Measurements from ENCODE around the gene YJEFN3.

The YJEFN3 gene

DNA sequence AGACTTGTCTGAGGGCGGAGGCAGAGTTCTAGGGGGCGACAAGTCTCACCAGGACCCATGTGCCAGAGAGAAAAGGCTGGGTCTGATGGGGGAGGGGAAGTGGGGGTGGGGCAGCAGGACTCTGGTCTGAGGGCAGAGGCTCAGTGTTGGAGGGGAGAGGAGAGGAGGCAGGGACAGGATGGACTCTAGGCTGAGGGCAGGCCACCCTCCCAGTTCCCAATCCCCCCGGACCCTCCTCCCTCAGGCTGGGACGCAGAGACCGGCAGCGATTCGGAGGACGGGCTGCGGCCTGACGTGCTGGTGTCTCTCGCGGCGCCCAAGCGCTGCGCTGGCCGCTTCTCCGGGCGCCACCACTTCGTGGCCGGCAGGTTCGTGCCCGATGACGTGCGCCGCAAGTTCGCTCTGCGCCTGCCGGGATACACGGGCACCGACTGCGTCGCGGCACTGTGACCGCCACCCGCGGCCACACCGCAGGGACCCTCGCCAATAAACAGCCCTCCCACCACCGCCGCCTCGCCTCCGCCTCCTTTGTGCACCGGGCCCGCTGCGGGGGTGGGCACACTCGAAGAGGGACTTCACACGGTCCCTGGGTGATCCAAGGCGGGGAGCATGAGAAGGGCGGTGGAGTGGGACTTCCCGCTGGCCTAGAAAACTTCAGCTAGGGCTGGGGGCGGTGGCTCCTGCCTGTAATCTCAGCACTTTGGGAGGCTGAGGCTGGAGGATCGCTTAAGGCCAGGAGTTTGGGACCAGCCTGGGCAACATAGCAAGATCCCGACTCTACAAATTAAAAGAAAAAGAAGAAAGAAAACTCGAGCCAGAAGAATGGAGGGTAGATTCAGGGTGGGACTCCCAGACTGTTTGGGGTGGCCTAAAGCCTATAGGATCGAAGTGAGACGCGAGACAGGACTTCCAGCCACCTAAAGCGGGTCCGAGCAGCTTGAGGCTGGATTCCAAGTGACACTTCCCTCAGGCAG lies 8.7 kb downstream of the YJEFN3 start:
- DNase-seq (ENCODE audit: low read depth in 3 of 3, low spot score in 1 of 3) = no peak

GRCh38 chr19:19538061-19538784 lies 9.5 kb downstream of the YJEFN3 start, which contains the start of gene CILP2:
Gene CILP2 (plus strand): TSS chr19:19538265. CDS start chr19:19538350, 85 bp downstream.
- no peak for DNase-seq (ENCODE audit: low read depth in 3 of 3, low spot score in 1 of 3)

GRCh38 chr19:19538785-19539166 lies 10.1 kb downstream of the YJEFN3 start:
- DNase-seq (ENCODE audit: low read depth in 3 of 3, low spot score in 1 of 3) = no peak

DNA sequence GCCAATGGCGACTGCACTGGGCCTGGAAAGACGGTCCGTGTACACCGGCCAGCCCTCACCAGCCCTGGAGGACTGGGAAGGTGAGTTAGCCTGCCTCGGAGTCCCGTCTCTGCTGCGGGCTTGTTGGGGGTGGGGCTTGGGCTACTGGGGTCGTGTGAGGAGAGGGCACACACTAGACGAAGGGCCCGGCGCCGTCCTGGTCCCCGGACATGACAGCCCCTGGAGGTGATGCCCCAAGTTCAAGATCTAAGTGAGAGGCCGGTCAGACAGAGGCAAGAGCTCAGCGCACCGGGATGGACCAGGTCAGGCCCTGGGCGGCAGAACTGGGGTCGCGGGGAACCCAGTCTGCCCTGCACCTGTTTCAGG lies 11.0 kb downstream of the YJEFN3 start:
- DNase-seq (ENCODE audit: low read depth in 3 of 3, low spot score in 1 of 3) = no peak

DNA sequence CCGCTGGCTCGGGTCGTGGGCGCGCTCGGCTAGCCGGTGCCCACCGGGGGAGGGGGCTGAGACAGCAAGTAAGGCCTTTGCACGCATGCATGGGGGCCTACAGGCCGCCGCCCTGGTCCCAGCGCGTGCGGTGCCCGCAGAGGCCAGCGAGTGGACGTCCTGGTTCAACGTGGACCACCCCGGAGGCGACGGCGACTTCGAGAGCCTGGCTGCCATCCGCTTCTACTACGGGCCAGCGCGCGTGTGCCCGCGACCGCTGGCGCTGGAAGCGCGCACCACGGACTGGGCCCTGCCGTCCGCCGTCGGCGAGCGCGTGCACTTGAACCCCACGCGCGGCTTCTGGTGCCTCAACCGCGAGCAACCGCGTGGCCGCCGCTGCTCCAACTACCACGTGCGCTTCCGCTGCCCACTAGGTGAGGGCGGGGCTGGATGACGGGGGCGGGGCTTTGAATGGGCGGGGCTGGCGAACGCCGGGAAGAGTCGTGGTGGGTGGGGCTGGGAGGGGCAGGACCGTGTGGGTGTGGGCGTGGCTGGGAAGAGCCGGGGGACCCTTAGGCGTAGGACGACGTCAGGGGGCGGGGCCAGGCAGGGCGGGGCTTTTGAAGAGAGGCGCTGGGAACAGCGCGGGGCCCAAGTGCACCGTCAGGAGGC lies 11.5 kb downstream of the YJEFN3 start:
- peak in 1 of 3 donors; percentile 59 for DNase-seq (ENCODE audit: low read depth in 3 of 3, low spot score in 1 of 3)

DNA sequence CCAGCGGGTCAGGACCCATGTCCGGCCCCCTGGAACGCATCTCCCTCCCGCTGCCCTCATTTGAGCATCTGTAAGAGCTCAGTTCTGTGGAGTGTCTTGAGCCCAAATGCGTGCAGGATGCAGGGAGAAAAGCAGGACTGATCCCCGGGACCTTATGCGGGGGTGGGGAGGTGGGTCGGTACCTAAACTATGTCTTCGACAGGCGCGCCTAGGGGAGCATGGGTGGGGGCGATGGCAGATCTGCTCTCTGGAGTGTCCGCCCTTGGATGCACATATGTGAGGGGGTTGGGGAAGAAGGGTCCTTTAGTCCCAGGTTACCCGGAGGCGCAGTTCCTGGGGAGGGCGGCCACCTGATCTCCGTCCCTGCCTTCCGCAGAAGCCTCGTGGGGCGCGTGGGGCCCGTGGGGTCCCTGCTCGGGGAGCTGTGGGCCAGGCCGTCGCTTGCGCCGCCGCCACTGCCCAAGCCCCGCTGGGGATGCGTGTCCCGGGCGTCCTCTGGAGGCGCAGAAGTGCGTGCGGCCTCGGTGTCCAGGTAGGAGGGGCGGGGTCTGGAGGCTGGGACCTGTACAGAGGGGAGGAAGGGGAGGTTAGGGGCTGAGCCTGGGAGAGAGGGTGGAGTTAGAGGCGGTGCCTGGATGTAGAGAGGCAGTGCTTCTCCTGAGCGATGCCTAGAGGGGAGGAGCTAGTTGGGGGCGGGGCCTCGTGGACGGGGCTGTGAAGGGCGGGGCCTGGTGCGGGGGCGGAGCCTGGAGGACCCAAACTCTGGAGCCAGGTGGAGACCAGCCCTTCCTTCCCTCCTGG lies 12.2 kb downstream of the YJEFN3 start:
- DNase-seq (ENCODE audit: low read depth in 3 of 3, low spot score in 1 of 3) = peak; percentile 29 to 72 (median 46)

DNA sequence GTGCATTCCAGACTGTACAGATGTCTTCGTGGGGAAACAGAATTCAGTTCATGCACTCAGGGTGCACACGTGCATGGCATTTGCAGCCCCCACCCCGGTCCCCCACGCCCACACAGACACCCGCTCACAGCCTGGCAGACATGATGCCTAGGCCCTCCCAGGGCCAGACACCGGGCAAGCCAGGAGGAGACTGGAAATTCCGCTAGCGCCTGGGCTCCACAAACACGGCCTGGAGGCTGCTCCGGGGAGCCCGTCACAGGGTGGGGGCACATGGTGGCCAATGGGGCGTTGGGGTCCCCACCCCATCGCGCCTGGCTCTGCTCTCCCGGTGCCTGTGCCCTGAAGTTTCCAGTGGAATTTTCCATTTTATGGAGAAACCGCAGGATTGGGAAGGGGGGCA lies 12.9 kb downstream of the YJEFN3 start:
- DNase-seq (ENCODE audit: low read depth in 3 of 3, low spot score in 1 of 3) = no peak

GRCh38 chr19:19542507-19542906 lies 13.8 kb downstream of the YJEFN3 start:
- no peak for DNase-seq (ENCODE audit: low read depth in 3 of 3, low spot score in 1 of 3)

GRCh38 chr19:19543101-19543500 lies 14.4 kb downstream of the YJEFN3 start:
- no peak for DNase-seq (ENCODE audit: low read depth in 3 of 3, low spot score in 1 of 3)

DNA sequence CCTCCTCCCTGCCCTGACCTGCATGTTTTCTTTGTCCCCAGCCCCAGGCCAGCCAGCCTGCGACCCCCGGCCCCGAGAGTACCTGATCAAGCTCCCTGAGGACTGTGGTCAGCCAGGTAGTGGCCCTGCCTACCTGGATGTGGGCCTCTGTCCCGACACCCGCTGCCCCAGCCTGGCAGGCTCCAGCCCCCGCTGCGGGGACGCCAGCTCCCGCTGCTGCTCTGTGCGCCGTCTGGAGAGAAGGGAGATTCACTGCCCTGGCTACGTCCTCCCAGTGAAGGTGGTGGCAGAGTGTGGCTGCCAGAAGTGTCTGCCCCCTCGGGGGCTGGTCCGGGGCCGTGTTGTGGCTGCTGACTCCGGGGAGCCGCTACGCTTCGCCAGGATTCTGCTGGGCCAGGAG lies 14.9 kb downstream of the YJEFN3 start:
- DNase-seq (ENCODE audit: low read depth in 3 of 3, low spot score in 1 of 3) = no peak

- no peak for DNase-seq (ENCODE audit: low read depth in 3 of 3, low spot score in 1 of 3)
Measured at GRCh38 chr19:19544257-19544953, 15.7 kb downstream of the YJEFN3 start.

GRCh38 chr19:19544954-19545591 lies 16.4 kb downstream of the YJEFN3 start:
- no peak for DNase-seq (ENCODE audit: low read depth in 3 of 3, low spot score in 1 of 3)

- no peak for DNase-seq (ENCODE audit: low read depth in 3 of 3, low spot score in 1 of 3)
Measured at GRCh38 chr19:19545707-19546106, 17.0 kb downstream of the YJEFN3 start.

DNA sequence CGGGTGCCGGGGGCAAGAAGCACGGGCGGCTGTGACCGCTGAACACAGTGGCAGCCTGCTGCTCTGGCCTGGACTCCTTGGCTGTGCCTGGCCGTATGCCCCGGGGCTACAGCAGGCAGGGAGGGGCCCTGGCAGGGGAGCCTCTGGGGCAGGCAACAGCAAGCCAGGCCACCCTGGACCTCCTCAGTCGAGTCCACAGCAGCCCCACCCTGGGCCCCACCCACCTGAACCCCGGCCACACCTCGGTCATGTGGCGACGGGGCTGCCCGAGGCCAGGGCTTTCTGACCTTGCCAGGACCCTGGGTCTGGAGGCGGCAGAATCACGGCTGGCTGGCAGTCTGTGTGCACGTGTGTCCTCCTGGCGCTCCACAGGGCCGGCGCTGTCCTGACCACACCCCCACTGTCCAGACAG lies 18.0 kb downstream of the YJEFN3 start:
- no peak for DNase-seq (ENCODE audit: low read depth in 3 of 3, low spot score in 1 of 3)

DNA sequence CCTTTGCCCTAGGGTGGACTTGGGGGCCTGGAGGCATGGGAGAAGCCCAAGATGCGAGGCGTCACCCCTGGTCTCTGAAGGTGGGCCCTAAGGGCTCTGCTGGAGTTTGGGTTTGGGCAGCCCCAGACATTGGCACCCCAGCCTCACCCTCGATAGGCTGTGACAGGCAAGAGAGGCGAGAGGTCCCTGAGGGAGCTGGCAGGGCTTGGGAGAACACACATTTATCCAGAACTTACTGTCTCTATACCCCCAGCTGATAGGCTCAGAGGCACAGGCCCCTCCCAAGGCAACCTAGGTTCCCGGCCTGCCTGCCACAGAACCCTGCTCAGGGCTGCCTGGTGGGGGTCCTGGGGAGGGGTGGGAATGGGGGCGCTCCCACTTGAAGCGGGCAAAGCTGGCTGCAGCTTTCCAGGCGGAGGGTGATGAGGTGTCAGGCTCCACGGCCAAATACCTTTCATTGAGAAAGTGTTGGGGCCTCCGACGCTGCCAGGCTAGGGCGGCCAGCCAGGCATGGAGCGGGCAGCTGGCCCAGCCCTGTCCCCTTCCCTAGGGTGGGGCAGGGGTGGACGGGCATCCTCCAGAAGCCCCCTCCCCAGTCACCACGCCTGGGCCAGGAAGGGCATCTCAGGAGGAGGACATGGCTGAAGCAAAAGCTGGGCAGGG lies 19.1 kb downstream of the YJEFN3 start:
- no peak for DNase-seq (ENCODE audit: low read depth in 3 of 3, low spot score in 1 of 3)

GRCh38 chr19:19548915-19549759 lies 20.4 kb downstream of the YJEFN3 start:
- DNase-seq (ENCODE audit: low read depth in 3 of 3, low spot score in 1 of 3) = no peak

DNA sequence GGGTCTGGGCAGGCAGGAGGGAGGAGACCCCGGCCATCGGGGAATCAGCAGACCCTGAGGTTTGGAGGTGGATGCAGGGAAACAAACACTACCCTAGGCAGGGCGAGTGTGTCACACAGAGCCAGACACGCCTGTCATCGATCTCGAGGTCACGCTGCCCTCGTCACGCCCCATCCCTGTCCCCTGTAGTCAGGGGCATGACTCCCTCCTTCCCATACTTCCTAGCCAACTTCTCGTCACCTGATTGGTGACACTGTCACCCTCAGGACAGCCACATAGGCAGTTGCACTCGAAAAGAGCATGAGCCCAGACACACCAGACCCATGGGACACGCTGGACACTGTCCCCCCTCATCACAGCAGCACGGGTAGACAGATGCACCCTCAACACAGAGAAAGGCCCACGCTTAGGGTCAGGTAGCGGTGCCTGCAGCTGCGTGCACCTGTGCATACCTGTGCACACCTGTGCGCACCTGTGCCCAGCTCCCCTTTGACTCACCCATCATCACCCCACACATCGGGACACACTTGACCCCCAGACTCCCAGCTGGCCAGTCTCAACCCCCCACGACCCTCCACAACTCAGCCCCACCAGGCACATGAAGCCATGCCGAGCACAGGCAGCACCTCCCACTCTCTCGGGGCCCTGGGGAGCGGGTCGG lies 21.2 kb downstream of the YJEFN3 start:
- no peak for DNase-seq (ENCODE audit: low read depth in 3 of 3, low spot score in 1 of 3)

- DNase-seq (ENCODE audit: low read depth in 3 of 3, low spot score in 1 of 3) = no peak
Measured at GRCh38 chr19:19550485-19550929, 21.8 kb downstream of the YJEFN3 start.
